ENCODE results near the gene WDR88. TPM values are rescaled to one million over a fixed set of nuclear protein-coding genes. Genes with fewer than 3 reads are reported as not detected.

Gene WDR88
- total RNA-seq, 6 donors from 2014 or later, result 0.34 TPM; not detected in 5

GRCh38 chr19:33168528-33168927 is 36.6 kb downstream of the WDR88 start:
- WGBS, 2 donors, result 84 to 94% methylated on average over 1 of the region's 1 CpG
- TF ChIP-seq POLR2A (IDR thresholded peaks at IDR 0.05) (no peak), POLR2AphosphoS5 (IDR thresholded peaks at IDR 0.05) (no peak), EP300 (IDR thresholded peaks at IDR 0.05) (no peak)
- TF ChIP-seq, protein P1, sequence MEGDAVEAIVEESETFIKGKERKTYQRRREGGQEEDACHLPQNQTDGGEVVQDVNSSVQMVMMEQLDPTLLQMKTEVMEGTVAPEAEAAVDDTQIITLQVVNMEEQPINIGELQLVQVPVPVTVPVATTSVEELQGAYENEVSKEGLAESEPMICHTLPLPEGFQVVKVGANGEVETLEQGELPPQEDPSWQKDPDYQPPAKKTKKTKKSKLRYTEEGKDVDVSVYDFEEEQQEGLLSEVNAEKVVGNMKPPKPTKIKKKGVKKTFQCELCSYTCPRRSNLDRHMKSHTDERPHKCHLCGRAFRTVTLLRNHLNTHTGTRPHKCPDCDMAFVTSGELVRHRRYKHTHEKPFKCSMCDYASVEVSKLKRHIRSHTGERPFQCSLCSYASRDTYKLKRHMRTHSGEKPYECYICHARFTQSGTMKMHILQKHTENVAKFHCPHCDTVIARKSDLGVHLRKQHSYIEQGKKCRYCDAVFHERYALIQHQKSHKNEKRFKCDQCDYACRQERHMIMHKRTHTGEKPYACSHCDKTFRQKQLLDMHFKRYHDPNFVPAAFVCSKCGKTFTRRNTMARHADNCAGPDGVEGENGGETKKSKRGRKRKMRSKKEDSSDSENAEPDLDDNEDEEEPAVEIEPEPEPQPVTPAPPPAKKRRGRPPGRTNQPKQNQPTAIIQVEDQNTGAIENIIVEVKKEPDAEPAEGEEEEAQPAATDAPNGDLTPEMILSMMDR (IDR thresholded peaks at IDR 0.05), result no peak
- Histone ChIP-seq H3K9me3 (no peaks in the 10 kb centered on the region), H3K4me1 (peaks cover 0 to 4% (median 0%) of the 10 kb centered on the region in 4 donors), H3K36me3 (no peaks in the 10 kb centered on the region), H3K27ac (no peak overlapping the region), H3K4me3 (no peak overlapping the region), H3K27me3 (no peaks in the 10 kb centered on the region)
- DNase-seq (no peak), ATAC-seq (ENCODE audit: low FRiP score in 2 of 2) (no peak)

- 100% methylated on average over 1 of the region's 1 CpG for WGBS, 2 donors
- Histone ChIP-seq H3K36me3 (no peaks in the 10 kb centered on the region), H3K27ac (no peak overlapping the region), H3K9me3 (no peaks in the 10 kb centered on the region), H3K4me3 (no peak overlapping the region), H3K4me1 (peaks cover 6 to 15% (median 8%) of the 10 kb centered on the region in 4 donors), H3K27me3 (no peaks in the 10 kb centered on the region)
- TF ChIP-seq, protein P1 (IDR thresholded peaks at IDR 0.05), result no peak
- TF ChIP-seq POLR2AphosphoS5 (IDR thresholded peaks at IDR 0.05), result no peak
- TF ChIP-seq POLR2A (IDR thresholded peaks at IDR 0.05), result no peak
- TF ChIP-seq EP300 (IDR thresholded peaks at IDR 0.05), result no peak
- ATAC-seq (ENCODE audit: low FRiP score in 2 of 2) (no peak), DNase-seq (no peak)
Observed at GRCh38 chr19:33171222-33171795, 39.4 kb downstream of the WDR88 start.

DNA sequence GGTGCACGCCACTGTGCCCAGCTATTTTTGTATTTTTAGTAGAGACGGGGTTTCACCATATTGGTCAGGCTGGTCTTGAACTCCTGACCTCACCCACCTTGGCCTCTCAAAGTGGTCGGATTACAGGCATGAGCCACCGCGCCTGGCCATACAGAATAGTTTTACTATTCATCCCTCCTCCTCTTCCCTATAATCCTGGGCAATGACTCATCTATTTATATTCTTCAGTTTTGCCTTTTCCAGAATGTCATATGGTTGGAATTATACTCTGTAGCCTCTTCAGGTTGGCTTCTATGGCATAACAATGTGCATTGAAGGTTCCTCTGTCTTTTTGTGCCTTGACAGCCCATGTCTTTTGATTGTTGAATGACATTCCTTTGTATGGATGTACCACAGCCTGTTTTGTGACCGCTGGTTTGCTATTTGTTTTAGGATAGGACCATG is 40.0 kb downstream of the WDR88 start:
- H3K9me3 ChIP-seq, result no peaks in the 10 kb centered on the region
- H3K4me3 ChIP-seq, result no peak overlapping the region
- peaks cover 6 to 16% (median 8%) of the 10 kb centered on the region in 4 donors for H3K4me1 ChIP-seq
- WGBS, 2 donors, result 93 to 97% methylated on average over 6 of the region's 6 CpGs
- no peaks in the 10 kb centered on the region for H3K27me3 ChIP-seq
- TF ChIP-seq, protein P1 (IDR thresholded peaks at IDR 0.05), result no peak
- TF ChIP-seq EP300 (IDR thresholded peaks at IDR 0.05) (no peak), POLR2A (IDR thresholded peaks at IDR 0.05) (no peak)
- no peaks in the 10 kb centered on the region for H3K36me3 ChIP-seq
- ATAC-seq (ENCODE audit: low FRiP score in 2 of 2), result no peak
- H3K27ac ChIP-seq, result no peak overlapping the region
- no peak for DNase-seq

DNA sequence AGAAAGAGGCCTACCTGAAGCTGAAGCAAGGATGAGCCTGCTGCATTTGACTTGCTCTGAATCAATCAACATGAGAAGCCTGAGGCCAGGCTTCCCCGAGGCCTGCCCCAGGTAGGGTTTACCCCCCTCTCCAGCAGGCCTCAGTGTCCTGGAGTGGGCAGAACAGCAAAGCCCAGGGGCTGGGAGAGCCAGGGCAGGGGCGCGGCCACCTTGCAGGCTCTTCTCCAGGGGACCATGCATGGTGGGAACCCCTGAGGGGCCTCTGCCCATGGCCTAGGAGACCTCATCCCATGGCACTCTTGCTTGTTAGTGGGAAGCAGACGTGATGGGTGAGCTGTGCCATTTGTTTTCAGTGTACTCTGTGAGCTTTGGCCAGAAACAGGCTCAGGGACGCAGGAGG is 42.3 kb downstream of the WDR88 start:
- no peak overlapping the region for H3K27ac ChIP-seq
- TF ChIP-seq EP300 (IDR thresholded peaks at IDR 0.05) (no peak), POLR2A (IDR thresholded peaks at IDR 0.05) (no peak), POLR2AphosphoS5 (IDR thresholded peaks at IDR 0.05) (no peak)
- TF ChIP-seq, protein P1 (IDR thresholded peaks at IDR 0.05), result no peak
- no peak for ATAC-seq (ENCODE audit: low FRiP score in 2 of 2)
- no peak for DNase-seq
- H3K27me3 ChIP-seq, result no peaks in the 10 kb centered on the region
- H3K4me1 ChIP-seq, result peaks cover 16 to 28% (median 18%) of the 10 kb centered on the region in 4 donors
- H3K4me3 ChIP-seq, result no peak overlapping the region
- H3K36me3 ChIP-seq, result no peaks in the 10 kb centered on the region
- 84 to 94% methylated on average over 3 to 5 of the region's 5 CpGs for WGBS, 2 donors
- no peaks in the 10 kb centered on the region for H3K9me3 ChIP-seq
